ENCODE results near the gene NPY. TPM values are rescaled to one million over a fixed set of nuclear protein-coding genes. Genes with fewer than 3 reads are reported as not detected.

Gene NPY
- total and polyA plus RNA-seq, 2 donors (not counting 1 experiment from before 2014, with no cell fraction given) = not detected

GRCh38 chr7:24325708-24326107 lies 41.7 kb downstream of the NPY start:
- Histone ChIP-seq H3K4me1 (ENCODE audit: control insufficient read depth, extremely low read depth, insufficient read depth, low read length) (no peaks in the 10 kb centered on the region), H3K27ac (ENCODE audit: insufficient read depth, low read length) (no peak overlapping the region), H3K4me2 (ENCODE audit: extremely low read depth, insufficient read depth, low read length) (no peak overlapping the region), H3K4me3 (replicated peaks in 1 of 4; ENCODE audit: control extremely low read depth in 1 of 4, insufficient read depth in 1 of 4, low read depth in 3 of 4, low read length in 4 of 4) (no peak overlapping the region), H3K9ac (ENCODE audit: insufficient read depth, low read length) (no peak overlapping the region), H4K20me1 (ENCODE audit: control insufficient read depth, extremely low read depth, insufficient read depth, low read length) (no peaks in the 10 kb centered on the region), H3K27me3 (ENCODE audit: control insufficient read depth, insufficient read depth, low read length) (no peaks in the 10 kb centered on the region), H3K36me3 (ENCODE audit: control insufficient read depth, insufficient read depth, low read length) (no peaks in the 10 kb centered on the region), H3K79me2 (ENCODE audit: control insufficient read depth, insufficient read depth, low read length) (no peaks in the 10 kb centered on the region), H3K9me3 (ENCODE audit: control insufficient read depth, insufficient read depth, low read depth, low read length) (no peaks in the 10 kb centered on the region), H2AFZ (ENCODE audit: low read length) (no peak overlapping the region)
- no peak for TF ChIP-seq EZH2 (IDR thresholded peaks at IDR 0.05; ENCODE audit: low read length, missing control alignments)
- TF ChIP-seq CTCF (conservative IDR thresholded peaks at IDR 0.05 in 1 of 2, IDR thresholded peaks at IDR 0.05 in 1 of 2; ENCODE audit: low read depth in 1 of 2, low read length in 2 of 2) = no peak
- no peak for DNase-seq (ENCODE audit: low read depth in 2 of 2)

- peak in 1 of 2 donors; percentile 4 for DNase-seq (ENCODE audit: low read depth in 2 of 2)
- H3K27me3 ChIP-seq (ENCODE audit: control insufficient read depth, insufficient read depth, low read length) = no peaks in the 10 kb centered on the region
- no peak overlapping the region for H3K4me2 ChIP-seq (ENCODE audit: extremely low read depth, insufficient read depth, low read length)
- H3K9me3 ChIP-seq (ENCODE audit: control insufficient read depth, insufficient read depth, low read depth, low read length) = no peaks in the 10 kb centered on the region
- no peak overlapping the region for H3K27ac ChIP-seq (ENCODE audit: insufficient read depth, low read length)
- H2AFZ ChIP-seq (ENCODE audit: low read length) = no peak overlapping the region
- no peaks in the 10 kb centered on the region for H4K20me1 ChIP-seq (ENCODE audit: control insufficient read depth, extremely low read depth, insufficient read depth, low read length)
- no peak overlapping the region for H3K4me3 ChIP-seq (replicated peaks in 1 of 4; ENCODE audit: control extremely low read depth in 1 of 4, insufficient read depth in 1 of 4, low read depth in 3 of 4, low read length in 4 of 4)
- H3K4me1 ChIP-seq (ENCODE audit: control insufficient read depth, extremely low read depth, insufficient read depth, low read length) = no peaks in the 10 kb centered on the region
- no peaks in the 10 kb centered on the region for H3K79me2 ChIP-seq (ENCODE audit: control insufficient read depth, insufficient read depth, low read length)
- no peak overlapping the region for H3K9ac ChIP-seq (ENCODE audit: insufficient read depth, low read length)
- no peaks in the 10 kb centered on the region for H3K36me3 ChIP-seq (ENCODE audit: control insufficient read depth, insufficient read depth, low read length)
- TF ChIP-seq CTCF (conservative IDR thresholded peaks at IDR 0.05 in 1 of 2, IDR thresholded peaks at IDR 0.05 in 1 of 2; ENCODE audit: low read depth in 1 of 2, low read length in 2 of 2) (no peak), EZH2 (IDR thresholded peaks at IDR 0.05; ENCODE audit: low read length, missing control alignments) (no peak)
These were observed 44.1 kb downstream of the NPY start for GRCh38 chr7:24328050-24328449.

- Histone ChIP-seq H2AFZ (ENCODE audit: low read length) (no peak overlapping the region), H3K4me1 (ENCODE audit: control insufficient read depth, extremely low read depth, insufficient read depth, low read length) (no peaks in the 10 kb centered on the region), H3K9ac (ENCODE audit: insufficient read depth, low read length) (no peak overlapping the region), H3K27me3 (ENCODE audit: control insufficient read depth, insufficient read depth, low read length) (no peaks in the 10 kb centered on the region), H3K4me3 (replicated peaks in 1 of 4; ENCODE audit: control extremely low read depth in 1 of 4, insufficient read depth in 1 of 4, low read depth in 3 of 4, low read length in 4 of 4) (no peak overlapping the region), H3K27ac (ENCODE audit: insufficient read depth, low read length) (no peak overlapping the region), H3K9me3 (ENCODE audit: control insufficient read depth, insufficient read depth, low read depth, low read length) (no peaks in the 10 kb centered on the region), H4K20me1 (ENCODE audit: control insufficient read depth, extremely low read depth, insufficient read depth, low read length) (no peaks in the 10 kb centered on the region), H3K36me3 (ENCODE audit: control insufficient read depth, insufficient read depth, low read length) (no peaks in the 10 kb centered on the region), H3K79me2 (ENCODE audit: control insufficient read depth, insufficient read depth, low read length) (no peaks in the 10 kb centered on the region), H3K4me2 (ENCODE audit: extremely low read depth, insufficient read depth, low read length) (no peak overlapping the region)
- TF ChIP-seq EZH2 (IDR thresholded peaks at IDR 0.05; ENCODE audit: low read length, missing control alignments) (no peak), CTCF (conservative IDR thresholded peaks at IDR 0.05 in 1 of 2, IDR thresholded peaks at IDR 0.05 in 1 of 2; ENCODE audit: low read depth in 1 of 2, low read length in 2 of 2) (no peak)
- no peak for DNase-seq (ENCODE audit: low read depth in 2 of 2)
These were observed 44.9 kb downstream of the NPY start for GRCh38 chr7:24328894-24329293.

Data from fibroblast of lung (primary cell).